BLaER1 (cell line): ENCODE data around the gene MBTPS1.

Source experiments
- H3K27ac ChIP-seq: shearing (Covaris generic); formaldehyde crosslinking; 2 replicates; pipeline ENCODE4 v1.8.1; 2022
- H3K27me3 ChIP-seq: shearing (Covaris generic); formaldehyde crosslinking; 2 replicates; pipeline ENCODE4 v1.8.1; 2022
- H3K36me3 ChIP-seq: shearing (Covaris generic); formaldehyde crosslinking; 2 replicates; pipeline ENCODE4 v1.8.1; 2022
- H3K4me1 ChIP-seq: shearing (Covaris generic); formaldehyde crosslinking; 2 replicates; pipeline ENCODE4 v1.8.1; 2022
- H3K4me2 ChIP-seq: shearing (Covaris generic); formaldehyde crosslinking; 2 replicates; pipeline ENCODE4 v1.8.1; 2022
- H3K4me3 ChIP-seq: shearing (Covaris generic); formaldehyde crosslinking; 2 replicates; pipeline ENCODE4 v1.8.1; 2022
- H3K9ac ChIP-seq: shearing (Covaris generic); formaldehyde crosslinking; 2 replicates; pipeline ENCODE4 v1.8.1; 2022
- H3K9me3 ChIP-seq: shearing (Covaris generic); formaldehyde crosslinking; 2 replicates; pipeline ENCODE4 v1.8.1; 2022
- H4K20me1 ChIP-seq: shearing (Covaris generic); formaldehyde crosslinking; 2 replicates; pipeline ENCODE4 v1.8.1; 2022
- Cebpa-rat ChIP-seq: shearing (Covaris generic); IDR thresholded peaks from 2 replicates; pipeline ENCODE4 v1.8.1; 2022

The MBTPS1 gene

GRCh38 chr16:84016477-84016876 lies 100.3 kb downstream of the MBTPS1 start:
- H3K4me3 ChIP-seq = no peak overlapping the region
- no peak for TF ChIP-seq Cebpa-rat
- peaks cover 52% of the 10 kb centered on the region for H3K9me3 ChIP-seq
- H3K4me1 ChIP-seq = peaks cover 12% of the 10 kb centered on the region
- H3K27ac ChIP-seq = no peak overlapping the region
- no peaks in the 10 kb centered on the region for H4K20me1 ChIP-seq
- H3K9ac ChIP-seq = no peak overlapping the region
- H3K4me2 ChIP-seq = no peak overlapping the region
- H3K36me3 ChIP-seq = no peaks in the 10 kb centered on the region
- no peaks in the 10 kb centered on the region for H3K27me3 ChIP-seq

- no peaks in the 10 kb centered on the region for H4K20me1 ChIP-seq
- no peak overlapping the region for H3K27ac ChIP-seq
- H3K4me3 ChIP-seq = no peak overlapping the region
- peaks cover 12% of the 10 kb centered on the region for H3K4me1 ChIP-seq
- no peak for TF ChIP-seq Cebpa-rat
- H3K4me2 ChIP-seq = no peak overlapping the region
- H3K9ac ChIP-seq = no peak overlapping the region
- no peaks in the 10 kb centered on the region for H3K27me3 ChIP-seq
- H3K9me3 ChIP-seq = peaks cover 41% of the 10 kb centered on the region
- H3K36me3 ChIP-seq = no peaks in the 10 kb centered on the region
Measured at GRCh38 chr16:84015399-84015798, 101.3 kb downstream of the MBTPS1 start.

- Histone ChIP-seq H4K20me1 (no peaks in the 10 kb centered on the region), H3K4me3 (no peak overlapping the region), H3K36me3 (no peaks in the 10 kb centered on the region), H3K4me2 (peak overlapping the region; percentile 39), H3K4me1 (peaks cover 12% of the 10 kb centered on the region), H3K9me3 (peaks cover 34% of the 10 kb centered on the region), H3K27me3 (no peaks in the 10 kb centered on the region), H3K27ac (no peak overlapping the region), H3K9ac (no peak overlapping the region)
- no peak for TF ChIP-seq Cebpa-rat
Measured at GRCh38 chr16:84014570-84015327, 102.0 kb downstream of the MBTPS1 start.

GRCh38 chr16:84013787-84014569 lies 102.8 kb downstream of the MBTPS1 start:
- Histone ChIP-seq H3K4me2 (peak overlapping the region; percentile 39), H3K4me3 (no peak overlapping the region)
- no peak for TF ChIP-seq Cebpa-rat

GRCh38 chr16:84009282-84009681 lies 107.5 kb downstream of the MBTPS1 start:
- Histone ChIP-seq H3K27ac (no peak overlapping the region), H3K4me1 (peaks cover 2% of the 10 kb centered on the region; the same call in 1 of the 2 replicates), H3K4me3 (no peak overlapping the region), H3K9me3 (no peaks in the 10 kb centered on the region), H3K9ac (no peak overlapping the region), H3K4me2 (no peak overlapping the region), H3K36me3 (no peaks in the 10 kb centered on the region), H4K20me1 (no peaks in the 10 kb centered on the region), H3K27me3 (no peaks in the 10 kb centered on the region)
- no peak for TF ChIP-seq Cebpa-rat

More at GRCh38 chr16:84013787-84014569, 102.8 kb downstream of the MBTPS1 start:
- no peaks in the 10 kb centered on the region for H3K27me3 ChIP-seq
- no peak overlapping the region for H3K27ac ChIP-seq
- no peak overlapping the region for H3K9ac ChIP-seq
- no peaks in the 10 kb centered on the region for H4K20me1 ChIP-seq
- H3K4me1 ChIP-seq = peaks cover 12% of the 10 kb centered on the region
- peaks cover 27% of the 10 kb centered on the region for H3K9me3 ChIP-seq
- H3K36me3 ChIP-seq = no peaks in the 10 kb centered on the region

- Histone ChIP-seq H3K9ac (no peak overlapping the region), H3K27ac (no peak overlapping the region), H3K4me1 (no peaks in the 10 kb centered on the region), H3K36me3 (no peaks in the 10 kb centered on the region), H3K4me2 (no peak overlapping the region), H3K27me3 (no peaks in the 10 kb centered on the region), H3K9me3 (no peaks in the 10 kb centered on the region), H3K4me3 (no peak overlapping the region), H4K20me1 (no peaks in the 10 kb centered on the region)
- no peak for TF ChIP-seq Cebpa-rat
Measured at GRCh38 chr16:84007965-84008364, 108.8 kb downstream of the MBTPS1 start.

GRCh38 chr16:84007520-84007919 lies 109.2 kb downstream of the MBTPS1 start:
- Histone ChIP-seq H3K27ac (no peak overlapping the region), H3K36me3 (no peaks in the 10 kb centered on the region), H3K9ac (no peak overlapping the region), H3K4me1 (no peaks in the 10 kb centered on the region), H3K4me3 (no peak overlapping the region), H3K9me3 (no peaks in the 10 kb centered on the region), H3K4me2 (no peak overlapping the region), H4K20me1 (no peaks in the 10 kb centered on the region), H3K27me3 (no peaks in the 10 kb centered on the region)
- no peak for TF ChIP-seq Cebpa-rat

GRCh38 chr16:84005391-84005790 lies 111.4 kb downstream of the MBTPS1 start:
- no peak overlapping the region for H3K9ac ChIP-seq
- no peak overlapping the region for H3K4me3 ChIP-seq
- H3K27me3 ChIP-seq = no peaks in the 10 kb centered on the region
- H4K20me1 ChIP-seq = no peaks in the 10 kb centered on the region
- no peaks in the 10 kb centered on the region for H3K9me3 ChIP-seq
- H3K4me2 ChIP-seq = no peak overlapping the region
- no peaks in the 10 kb centered on the region for H3K36me3 ChIP-seq
- H3K27ac ChIP-seq = no peak overlapping the region
- no peak for TF ChIP-seq Cebpa-rat
- H3K4me1 ChIP-seq = no peaks in the 10 kb centered on the region

- Histone ChIP-seq H3K27ac (no peak overlapping the region), H3K9me3 (no peaks in the 10 kb centered on the region), H4K20me1 (no peaks in the 10 kb centered on the region), H3K27me3 (no peaks in the 10 kb centered on the region), H3K9ac (no peak overlapping the region), H3K4me2 (no peak overlapping the region), H3K4me1 (no peaks in the 10 kb centered on the region), H3K4me3 (no peak overlapping the region), H3K36me3 (no peaks in the 10 kb centered on the region)
- TF ChIP-seq Cebpa-rat = no peak
Measured at GRCh38 chr16:84004442-84004841, 112.3 kb downstream of the MBTPS1 start.
